ENCODE results near the gene NOBOX. TPM values are rescaled to one million over a fixed set of nuclear protein-coding genes. Genes with fewer than 3 reads are reported as not detected.

The NOBOX gene
- total and polyA plus RNA-seq, 9 donors = not detected

GRCh38 chr7:144416341-144416740 is 12.8 kb upstream of the NOBOX start:
- no peak for DNase-seq
- Histone ChIP-seq H3K4me1 (ENCODE audit: control insufficient read depth, insufficient read depth, low read length) (no peaks in the 10 kb centered on the region), H3K36me3 (ENCODE audit: control insufficient read depth, insufficient read depth, low read length) (no peaks in the 10 kb centered on the region), H3K4me3 (ENCODE audit: low read length) (no peak overlapping the region), H3K27ac (ENCODE audit: low read length) (no peak overlapping the region), H3K27me3 (ENCODE audit: control insufficient read depth, insufficient read depth, low read length) (no peaks in the 10 kb centered on the region), H3K9me3 (replicated peaks; ENCODE audit: control insufficient read depth, low read depth, low read length) (no peaks in the 10 kb centered on the region)

- no peaks in the 10 kb centered on the region for H3K27me3 ChIP-seq (ENCODE audit: control insufficient read depth, insufficient read depth, low read length)
- DNase-seq = no peak
- no peaks in the 10 kb centered on the region for H3K36me3 ChIP-seq (ENCODE audit: control insufficient read depth, insufficient read depth, low read length)
- H3K4me3 ChIP-seq (ENCODE audit: low read length) = no peak overlapping the region
- H3K27ac ChIP-seq (ENCODE audit: low read length) = no peak overlapping the region
- H3K9me3 ChIP-seq (replicated peaks; ENCODE audit: control insufficient read depth, low read depth, low read length) = no peaks in the 10 kb centered on the region
- no peaks in the 10 kb centered on the region for H3K4me1 ChIP-seq (ENCODE audit: control insufficient read depth, insufficient read depth, low read length)
These were observed 12.4 kb upstream of the NOBOX start for GRCh38 chr7:144415858-144416257.

- no peaks in the 10 kb centered on the region for H3K9me3 ChIP-seq (replicated peaks; ENCODE audit: control insufficient read depth, low read depth, low read length)
- no peaks in the 10 kb centered on the region for H3K36me3 ChIP-seq (ENCODE audit: control insufficient read depth, insufficient read depth, low read length)
- H3K27ac ChIP-seq (ENCODE audit: low read length) = no peak overlapping the region
- H3K4me3 ChIP-seq (ENCODE audit: low read length) = no peak overlapping the region
- no peaks in the 10 kb centered on the region for H3K4me1 ChIP-seq (ENCODE audit: control insufficient read depth, insufficient read depth, low read length)
- no peaks in the 10 kb centered on the region for H3K27me3 ChIP-seq (ENCODE audit: control insufficient read depth, insufficient read depth, low read length)
- 72% methylated on average over 2 of the region's 3 CpGs for WGBS (ENCODE audit: insufficient coverage)
- no peak for DNase-seq
These were observed 11.3 kb upstream of the NOBOX start for GRCh38 chr7:144414815-144415214.

- no peak for DNase-seq
- Histone ChIP-seq H3K27ac (ENCODE audit: low read length) (no peak overlapping the region), H3K4me3 (ENCODE audit: low read length) (no peak overlapping the region), H3K36me3 (ENCODE audit: control insufficient read depth, insufficient read depth, low read length) (no peaks in the 10 kb centered on the region), H3K27me3 (ENCODE audit: control insufficient read depth, insufficient read depth, low read length) (peaks cover 3% of the 10 kb centered on the region), H3K9me3 (replicated peaks; ENCODE audit: control insufficient read depth, low read depth, low read length) (no peaks in the 10 kb centered on the region), H3K4me1 (ENCODE audit: control insufficient read depth, insufficient read depth, low read length) (no peaks in the 10 kb centered on the region)
- WGBS (ENCODE audit: insufficient coverage) = 20% methylated on average over 4 of the region's 4 CpGs
These were observed 6.9 kb upstream of the NOBOX start for GRCh38 chr7:144410441-144410840.

GRCh38 chr7:144408121-144408520 is 4.6 kb upstream of the NOBOX start:
- Histone ChIP-seq H3K4me1 (ENCODE audit: control insufficient read depth, insufficient read depth, low read length) (no peaks in the 10 kb centered on the region), H3K9me3 (replicated peaks; ENCODE audit: control insufficient read depth, low read depth, low read length) (no peaks in the 10 kb centered on the region), H3K27me3 (ENCODE audit: control insufficient read depth, insufficient read depth, low read length) (peaks cover 3% of the 10 kb centered on the region), H3K36me3 (ENCODE audit: control insufficient read depth, insufficient read depth, low read length) (no peaks in the 10 kb centered on the region), H3K27ac (ENCODE audit: low read length) (no peak overlapping the region), H3K4me3 (ENCODE audit: low read length) (no peak overlapping the region)
- no peak for DNase-seq
- WGBS (ENCODE audit: insufficient coverage) = 82% methylated on average over 1 of the region's 3 CpGs

GRCh38 chr7:144407266-144407931 is 3.9 kb upstream of the NOBOX start:
- Histone ChIP-seq H3K9me3 (replicated peaks; ENCODE audit: control insufficient read depth, low read depth, low read length) (no peaks in the 10 kb centered on the region), H3K27ac (ENCODE audit: low read length) (no peak overlapping the region), H3K4me3 (ENCODE audit: low read length) (no peak overlapping the region), H3K36me3 (ENCODE audit: control insufficient read depth, insufficient read depth, low read length) (no peaks in the 10 kb centered on the region), H3K4me1 (ENCODE audit: control insufficient read depth, insufficient read depth, low read length) (no peaks in the 10 kb centered on the region), H3K27me3 (ENCODE audit: control insufficient read depth, insufficient read depth, low read length) (peaks cover 3% of the 10 kb centered on the region)
- WGBS (ENCODE audit: insufficient coverage) = 26% methylated on average over 10 of the region's 12 CpGs
- no peak for DNase-seq

GRCh38 chr7:144404946-144405345 is 1.5 kb upstream of the NOBOX start:
- H3K4me3 ChIP-seq (ENCODE audit: low read length) = no peak overlapping the region
- H3K27ac ChIP-seq (ENCODE audit: low read length) = no peak overlapping the region
- DNase-seq = no peak
- H3K4me1 ChIP-seq (ENCODE audit: control insufficient read depth, insufficient read depth, low read length) = no peaks in the 10 kb centered on the region
- peaks cover 3% of the 10 kb centered on the region for H3K27me3 ChIP-seq (ENCODE audit: control insufficient read depth, insufficient read depth, low read length)
- no peaks in the 10 kb centered on the region for H3K9me3 ChIP-seq (replicated peaks; ENCODE audit: control insufficient read depth, low read depth, low read length)
- WGBS (ENCODE audit: insufficient coverage) = 70% methylated on average over 2 of the region's 4 CpGs
- no peaks in the 10 kb centered on the region for H3K36me3 ChIP-seq (ENCODE audit: control insufficient read depth, insufficient read depth, low read length)

- 94% methylated on average over 11 of the region's 11 CpGs for WGBS (ENCODE audit: insufficient coverage)
- DNase-seq = no peak
- no peak overlapping the region for H3K4me3 ChIP-seq (ENCODE audit: low read length)
- no peak overlapping the region for H3K27ac ChIP-seq (ENCODE audit: low read length)
- H3K27me3 ChIP-seq (ENCODE audit: control insufficient read depth, insufficient read depth, low read length) = peaks cover 3% of the 10 kb centered on the region
- no peaks in the 10 kb centered on the region for H3K9me3 ChIP-seq (replicated peaks; ENCODE audit: control insufficient read depth, low read depth, low read length)
- no peaks in the 10 kb centered on the region for H3K4me1 ChIP-seq (ENCODE audit: control insufficient read depth, insufficient read depth, low read length)
- no peaks in the 10 kb centered on the region for H3K36me3 ChIP-seq (ENCODE audit: control insufficient read depth, insufficient read depth, low read length)
These were observed 391 bp downstream of the NOBOX start for GRCh38 chr7:144403102-144403501.

- Histone ChIP-seq H3K4me1 (ENCODE audit: control insufficient read depth, insufficient read depth, low read length) (no peaks in the 10 kb centered on the region), H3K27me3 (ENCODE audit: control insufficient read depth, insufficient read depth, low read length) (no peaks in the 10 kb centered on the region), H3K9me3 (replicated peaks; ENCODE audit: control insufficient read depth, low read depth, low read length) (no peaks in the 10 kb centered on the region), H3K36me3 (ENCODE audit: control insufficient read depth, insufficient read depth, low read length) (no peaks in the 10 kb centered on the region), H3K27ac (ENCODE audit: low read length) (no peak overlapping the region), H3K4me3 (ENCODE audit: low read length) (no peak overlapping the region)
- DNase-seq = no peak
- 80% methylated on average over 1 of the region's 5 CpGs for WGBS (ENCODE audit: insufficient coverage)
These were observed 2.0 kb downstream of the NOBOX start for GRCh38 chr7:144401490-144401889.

GRCh38 chr7:144399946-144400345 is 3.5 kb downstream of the NOBOX start:
- WGBS (ENCODE audit: insufficient coverage) = 77% methylated on average over 6 of the region's 11 CpGs
- H3K4me1 ChIP-seq (ENCODE audit: control insufficient read depth, insufficient read depth, low read length) = no peaks in the 10 kb centered on the region

GRCh38 chr7:144398911-144399310 is 4.6 kb downstream of the NOBOX start:
- Histone ChIP-seq H3K4me3 (ENCODE audit: low read length) (no peak overlapping the region), H3K27me3 (ENCODE audit: control insufficient read depth, insufficient read depth, low read length) (no peaks in the 10 kb centered on the region), H3K9me3 (replicated peaks; ENCODE audit: control insufficient read depth, low read depth, low read length) (no peaks in the 10 kb centered on the region), H3K36me3 (ENCODE audit: control insufficient read depth, insufficient read depth, low read length) (no peaks in the 10 kb centered on the region), H3K27ac (ENCODE audit: low read length) (no peak overlapping the region), H3K4me1 (ENCODE audit: control insufficient read depth, insufficient read depth, low read length) (no peaks in the 10 kb centered on the region)
- no peak for DNase-seq
- WGBS (ENCODE audit: insufficient coverage) = 92% methylated on average over 2 of the region's 6 CpGs

More at GRCh38 chr7:144399946-144400345, 3.5 kb downstream of the NOBOX start:
- Histone ChIP-seq H3K9me3 (replicated peaks; ENCODE audit: control insufficient read depth, low read depth, low read length) (no peaks in the 10 kb centered on the region), H3K4me3 (ENCODE audit: low read length) (no peak overlapping the region), H3K27me3 (ENCODE audit: control insufficient read depth, insufficient read depth, low read length) (no peaks in the 10 kb centered on the region), H3K36me3 (ENCODE audit: control insufficient read depth, insufficient read depth, low read length) (no peaks in the 10 kb centered on the region), H3K27ac (ENCODE audit: low read length) (no peak overlapping the region)
- DNase-seq = no peak
